SU-DHL-6 (cell line): ENCODE measurements around the gene AKAP8L.
"Not testable (repeated sequence)": the region's sequence is repeated elsewhere in the genome, so short reads cannot be mapped to it uniquely, and the experiment has no call there.

Source experiments
- H2AFZ ChIP-seq: fragments of 200-600 bp; sonication (generic); 2 replicates; pipeline ENCODE4 v1.6.1; 2014; ENCODE audit warnings: low read depth, mild to moderate bottlenecking, moderate library complexity, mixed read lengths, antibody characterized with exemption, low read length; ENCODE audit not compliant: severe bottlenecking
- H3F3A ChIP-seq: fragments of 200-600 bp; shearing (Covaris generic); 2 replicates; pipeline ENCODE4 v1.6.0; 2016; ENCODE audit warnings: antibody characterized with exemption, mild to moderate bottlenecking; ENCODE audit not compliant: insufficient read depth
- H3K27ac ChIP-seq: fragments of 200-600 bp; sonication (generic); 2 replicates; pipeline ENCODE4 v1.5.1; 2016; ENCODE audit warnings: low read depth, mild to moderate bottlenecking, low read length, moderate library complexity, mixed read lengths
- H3K27me3 ChIP-seq: fragments of 200-600 bp; sonication (generic), shearing (Covaris generic); 2 replicates; pipeline ENCODE4 v1.6.0; 2014; ENCODE audit warnings: mild to moderate bottlenecking, low read length
- H3K36me3 ChIP-seq: fragments of 200-600 bp; sonication (generic); 2 replicates; pipeline ENCODE4 v1.6.1; 2014; ENCODE audit warnings: mild to moderate bottlenecking, low read length, mixed read lengths
- H3K4me2 ChIP-seq: fragments of 300-600, 200-600 bp; shearing (Covaris generic), sonication (generic); 2 replicates; pipeline ENCODE4 v1.6.0; 2014; ENCODE audit warnings: low read length, low read depth, mild to moderate bottlenecking; ENCODE audit not compliant: poor library complexity, severe bottlenecking
- H3K4me3 ChIP-seq: fragments of 200-600 bp; sonication (generic); 2 replicates; pipeline ENCODE4 v1.5.1; 2014; ENCODE audit warnings: antibody characterized with exemption, low read length, mild to moderate bottlenecking, mixed read lengths; ENCODE audit not compliant: insufficient read depth, poor library complexity, severe bottlenecking
- H3K79me2 ChIP-seq: fragments of 200-600 bp; sonication (generic); 2 replicates; pipeline ENCODE4 v1.6.1; 2014; ENCODE audit warnings: mild to moderate bottlenecking, low read length, moderate library complexity; ENCODE audit not compliant: insufficient read depth
- H3K9ac ChIP-seq: fragments of 200-600 bp; sonication (generic); 2 replicates; pipeline ENCODE4 v1.7.0; 2014; ENCODE audit warnings: mild to moderate bottlenecking, low read length
- H3K9me2 ChIP-seq: fragments of 200-600 bp; sonication (generic); replicated peaks from 2 replicates; pipeline ENCODE4 v1.6.1; 2014; ENCODE audit warnings: low read length; ENCODE audit not compliant: insufficient read depth
- H3K9me3 ChIP-seq: fragments of 200-600 bp; sonication (generic); 2 replicates; pipeline ENCODE4 v1.6.1; 2014; ENCODE audit warnings: low read length, mixed read lengths; ENCODE audit not compliant: insufficient read depth
- H4K20me1 ChIP-seq: fragments of 200-600 bp; sonication (generic); 2 replicates; pipeline ENCODE4 v1.6.1; 2014; ENCODE audit warnings: low read depth, mild to moderate bottlenecking, antibody characterized with exemption, low read length, moderate library complexity, mixed read lengths
- EZH2phosphoT487 ChIP-seq: fragments of 200-600 bp; sonication (generic), shearing (Covaris generic); conservative IDR thresholded peaks from 2 replicates; pipeline ENCODE4 v1.6.1; 2018; ENCODE audit warnings: mild to moderate bottlenecking, antibody characterized with exemption, low read length, moderate library complexity, mixed read lengths
- TF ChIP-seq, protein P1 (sequence below): fragments of 200-600 bp; sonication (generic); IDR thresholded peaks from one replicate; pipeline ENCODE4 v1.5.1; 2017; ENCODE audit warnings: antibody characterized with exemption, mild to moderate bottlenecking, low read length, moderate library complexity; ENCODE audit not compliant: insufficient read depth, poor library complexity, severe bottlenecking

Gene AKAP8L

DNA sequence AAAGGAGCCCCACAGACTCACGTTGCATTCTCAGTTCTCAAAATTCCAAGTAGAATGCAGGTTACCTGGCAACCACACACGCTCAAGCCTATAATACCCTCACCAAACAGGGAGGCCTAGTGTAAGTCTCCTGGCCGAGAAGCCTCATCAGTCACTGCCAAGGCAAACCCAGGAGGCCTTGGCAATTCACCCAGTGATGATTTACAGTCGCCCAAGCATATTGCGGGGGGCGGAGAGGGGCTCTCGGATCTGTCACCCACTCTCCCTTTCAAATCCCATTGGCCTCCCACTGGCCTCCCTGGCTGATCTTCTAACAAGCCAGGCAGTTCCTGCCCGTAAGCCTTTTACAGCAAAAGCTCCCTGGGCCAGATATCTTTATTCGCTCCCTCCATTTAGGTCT is 1.1 kb downstream of the AKAP8L start:
- peak overlapping the region; percentile 93 for H3K4me3 ChIP-seq
- peak overlapping the region; percentile 95 for H3K9ac ChIP-seq
- 0 out of 2 replicates have a peak, but pooled peaks cover 8% of the 10 kb centered on the region for H3F3A ChIP-seq
- no peaks in the 10 kb centered on the region for H3K36me3 ChIP-seq
- no peak overlapping the region for H2AFZ ChIP-seq
- H3K9me2 ChIP-seq, result no peaks in the 10 kb centered on the region
- TF ChIP-seq, protein P1, sequence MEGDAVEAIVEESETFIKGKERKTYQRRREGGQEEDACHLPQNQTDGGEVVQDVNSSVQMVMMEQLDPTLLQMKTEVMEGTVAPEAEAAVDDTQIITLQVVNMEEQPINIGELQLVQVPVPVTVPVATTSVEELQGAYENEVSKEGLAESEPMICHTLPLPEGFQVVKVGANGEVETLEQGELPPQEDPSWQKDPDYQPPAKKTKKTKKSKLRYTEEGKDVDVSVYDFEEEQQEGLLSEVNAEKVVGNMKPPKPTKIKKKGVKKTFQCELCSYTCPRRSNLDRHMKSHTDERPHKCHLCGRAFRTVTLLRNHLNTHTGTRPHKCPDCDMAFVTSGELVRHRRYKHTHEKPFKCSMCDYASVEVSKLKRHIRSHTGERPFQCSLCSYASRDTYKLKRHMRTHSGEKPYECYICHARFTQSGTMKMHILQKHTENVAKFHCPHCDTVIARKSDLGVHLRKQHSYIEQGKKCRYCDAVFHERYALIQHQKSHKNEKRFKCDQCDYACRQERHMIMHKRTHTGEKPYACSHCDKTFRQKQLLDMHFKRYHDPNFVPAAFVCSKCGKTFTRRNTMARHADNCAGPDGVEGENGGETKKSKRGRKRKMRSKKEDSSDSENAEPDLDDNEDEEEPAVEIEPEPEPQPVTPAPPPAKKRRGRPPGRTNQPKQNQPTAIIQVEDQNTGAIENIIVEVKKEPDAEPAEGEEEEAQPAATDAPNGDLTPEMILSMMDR, result no peak
- TF ChIP-seq EZH2phosphoT487, result no peak
- peaks cover 61% of the 10 kb centered on the region for H3K79me2 ChIP-seq
- no peak overlapping the region; the same call in 1 of the 2 replicates for H3K27ac ChIP-seq
- H4K20me1 ChIP-seq, result peaks cover 8% of the 10 kb centered on the region; the same call in 1 of the 2 replicates
- peak overlapping the region; percentile 82 for H3K4me2 ChIP-seq
- no peaks in the 10 kb centered on the region for H3K27me3 ChIP-seq
- H3K9me3 ChIP-seq, result no peaks in the 10 kb centered on the region

DNA sequence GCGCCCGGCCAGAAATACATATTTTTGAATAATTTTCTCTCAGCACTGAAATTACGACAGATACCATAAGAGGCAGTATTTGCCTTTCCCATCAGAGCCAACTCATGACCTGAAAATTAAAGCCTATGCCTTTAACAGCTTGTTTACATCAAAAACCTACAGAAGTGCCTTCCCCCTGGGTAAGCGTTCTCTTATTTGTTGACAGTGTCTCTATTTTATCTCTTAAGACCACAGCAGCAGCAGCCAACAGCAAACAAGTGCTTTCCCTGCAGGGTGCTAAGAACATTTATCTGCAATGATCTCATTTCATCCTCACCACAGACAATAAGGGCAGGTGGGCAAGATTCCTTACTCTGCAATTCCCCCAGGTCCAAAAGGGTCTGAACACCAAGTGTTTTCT is 6.0 kb downstream of the AKAP8L start:
- no peak overlapping the region for H3K4me2 ChIP-seq
- no peak overlapping the region for H2AFZ ChIP-seq
- no peaks in the 10 kb centered on the region; the same call in 1 of the 2 replicates for H3K36me3 ChIP-seq
- H3K79me2 ChIP-seq, result peaks cover 100% of the 10 kb centered on the region
- H3K9me3 ChIP-seq, result no peaks in the 10 kb centered on the region
- no peak for TF ChIP-seq EZH2phosphoT487
- TF ChIP-seq, protein P1, result no peak
- H3K9me2 ChIP-seq, result no peaks in the 10 kb centered on the region
- no peak overlapping the region for H3K27ac ChIP-seq
- H4K20me1 ChIP-seq, result peaks cover 8% of the 10 kb centered on the region; the same call in 1 of the 2 replicates
- H3K27me3 ChIP-seq, result no peaks in the 10 kb centered on the region
- no peaks in the 10 kb centered on the region for H3F3A ChIP-seq
- H3K4me3 ChIP-seq, result no peak overlapping the region
- H3K9ac ChIP-seq, result no peak overlapping the region

DNA sequence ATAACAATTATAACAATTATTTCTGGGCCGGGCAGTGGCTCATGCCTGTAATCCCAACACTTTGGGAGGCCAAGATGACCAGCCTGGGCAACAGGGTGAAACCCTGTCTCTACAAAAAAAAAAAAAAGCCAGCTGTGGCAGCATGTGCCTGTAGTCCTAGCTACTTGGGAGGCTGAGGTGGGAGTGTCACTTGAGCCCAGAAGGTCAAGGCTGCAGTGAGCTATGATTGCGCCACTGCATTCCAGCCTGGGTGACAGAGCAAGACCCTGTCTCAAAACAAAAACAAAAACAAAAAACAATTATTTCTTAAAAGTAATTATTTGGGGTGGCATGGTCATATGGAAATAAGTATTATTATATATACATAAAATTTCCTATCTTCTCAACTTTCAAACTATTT is 7.4 kb downstream of the AKAP8L start:
- Histone ChIP-seq H4K20me1 (peaks cover 17% of the 10 kb centered on the region; the same call in 1 of the 2 replicates), H3K79me2 (peaks cover 100% of the 10 kb centered on the region)
- not testable (repeated sequence) for H3K36me3 ChIP-seq, H3K9me2 ChIP-seq, H3K4me2 ChIP-seq, H3K4me3 ChIP-seq, H3F3A ChIP-seq, H3K9ac ChIP-seq, H3K27ac ChIP-seq, H2AFZ ChIP-seq, H3K9me3 ChIP-seq, H3K27me3 ChIP-seq

DNA sequence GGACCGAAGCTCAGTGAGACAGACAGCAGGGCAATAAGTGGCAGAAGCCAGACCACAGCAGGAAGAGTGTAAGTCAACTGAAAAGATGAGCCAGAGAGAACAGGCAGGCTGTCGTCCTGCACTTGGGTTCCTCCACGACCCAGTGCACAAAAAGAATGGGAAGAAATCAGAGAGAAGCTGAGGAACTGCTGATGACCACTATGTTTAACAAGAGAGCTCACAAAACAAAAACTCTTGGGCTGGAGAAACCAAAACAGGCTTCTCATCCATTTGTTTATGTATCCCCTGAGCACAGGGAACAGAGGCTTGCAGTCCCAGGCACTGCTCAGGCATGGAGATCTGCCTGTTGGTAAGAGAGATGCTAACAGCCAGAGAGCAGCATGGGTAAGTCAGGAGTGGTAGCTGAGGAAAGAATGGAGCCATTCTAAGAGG is 14.0 kb downstream of the AKAP8L start:
- Histone ChIP-seq H3K9me3 (no peaks in the 10 kb centered on the region), H3K4me2 (no peak overlapping the region), H3K36me3 (peaks cover 2% of the 10 kb centered on the region; the same call in 1 of the 2 replicates), H3K9ac (no peak overlapping the region), H3F3A (no peaks in the 10 kb centered on the region), H3K27me3 (no peaks in the 10 kb centered on the region), H3K27ac (no peak overlapping the region), H3K79me2 (peaks cover 81% of the 10 kb centered on the region), H4K20me1 (peaks cover 25% of the 10 kb centered on the region; the same call in 1 of the 2 replicates), H2AFZ (no peak overlapping the region), H3K4me3 (no peak overlapping the region), H3K9me2 (no peaks in the 10 kb centered on the region)
- TF ChIP-seq, protein P1, result no peak
- TF ChIP-seq EZH2phosphoT487, result no peak
